B cell (primary cell): ENCODE measurements around the gene ZDHHC19.

Source experiments
- EZH2 ChIP-seq: IDR thresholded peaks from 2 replicates; pipeline ENCODE4 v1.6.1; 2012; ENCODE audit warnings: borderline replicate concordance, low read depth, mild to moderate bottlenecking, moderate library complexity, low read length; ENCODE audit not compliant: insufficient read depth, poor library complexity, severe bottlenecking
- TF ChIP-seq, protein P1 (sequence below): fragments of 200-600 bp; IDR thresholded peaks from one replicate; pipeline ENCODE4 v1.8.0; 2022; ENCODE audit warnings: antibody characterized with exemption, mild to moderate bottlenecking

DNA sequence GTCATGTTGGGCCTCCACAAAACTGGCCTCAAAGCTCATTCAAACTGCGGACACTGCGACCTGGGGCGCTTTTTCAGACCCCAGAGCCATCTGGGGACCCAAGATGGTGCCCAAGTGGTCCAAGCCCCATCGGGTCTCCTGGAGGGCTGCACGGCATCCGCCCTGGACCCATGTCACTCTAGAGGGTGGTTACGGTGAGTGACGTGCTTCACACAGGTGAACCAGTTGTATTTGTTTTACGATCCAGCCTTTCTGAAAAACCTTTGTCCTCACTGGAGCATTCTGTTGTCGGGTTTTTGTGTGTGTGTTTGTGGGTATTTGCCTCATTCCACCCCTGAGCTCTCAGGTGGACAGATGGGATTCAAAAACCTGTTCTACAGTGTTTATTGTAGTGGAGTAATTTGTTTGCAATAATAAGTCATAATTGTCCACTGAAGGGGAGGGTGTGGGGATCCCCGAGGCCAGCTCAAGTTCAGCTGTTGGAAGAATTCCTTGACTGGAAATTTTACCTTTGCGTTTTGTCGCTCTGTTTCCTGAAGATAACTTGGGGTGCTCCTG lies 7.0 kb upstream of the ZDHHC19 start:
- TF ChIP-seq, protein P1, sequence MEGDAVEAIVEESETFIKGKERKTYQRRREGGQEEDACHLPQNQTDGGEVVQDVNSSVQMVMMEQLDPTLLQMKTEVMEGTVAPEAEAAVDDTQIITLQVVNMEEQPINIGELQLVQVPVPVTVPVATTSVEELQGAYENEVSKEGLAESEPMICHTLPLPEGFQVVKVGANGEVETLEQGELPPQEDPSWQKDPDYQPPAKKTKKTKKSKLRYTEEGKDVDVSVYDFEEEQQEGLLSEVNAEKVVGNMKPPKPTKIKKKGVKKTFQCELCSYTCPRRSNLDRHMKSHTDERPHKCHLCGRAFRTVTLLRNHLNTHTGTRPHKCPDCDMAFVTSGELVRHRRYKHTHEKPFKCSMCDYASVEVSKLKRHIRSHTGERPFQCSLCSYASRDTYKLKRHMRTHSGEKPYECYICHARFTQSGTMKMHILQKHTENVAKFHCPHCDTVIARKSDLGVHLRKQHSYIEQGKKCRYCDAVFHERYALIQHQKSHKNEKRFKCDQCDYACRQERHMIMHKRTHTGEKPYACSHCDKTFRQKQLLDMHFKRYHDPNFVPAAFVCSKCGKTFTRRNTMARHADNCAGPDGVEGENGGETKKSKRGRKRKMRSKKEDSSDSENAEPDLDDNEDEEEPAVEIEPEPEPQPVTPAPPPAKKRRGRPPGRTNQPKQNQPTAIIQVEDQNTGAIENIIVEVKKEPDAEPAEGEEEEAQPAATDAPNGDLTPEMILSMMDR: no peak
- TF ChIP-seq EZH2: no peak
